Measurements from ENCODE around the gene MED9.
"Not testable (repeated sequence)": the region's sequence is repeated elsewhere in the genome, so short reads cannot be mapped to it uniquely, and the experiment has no call there.

The MED9 gene

DNA sequence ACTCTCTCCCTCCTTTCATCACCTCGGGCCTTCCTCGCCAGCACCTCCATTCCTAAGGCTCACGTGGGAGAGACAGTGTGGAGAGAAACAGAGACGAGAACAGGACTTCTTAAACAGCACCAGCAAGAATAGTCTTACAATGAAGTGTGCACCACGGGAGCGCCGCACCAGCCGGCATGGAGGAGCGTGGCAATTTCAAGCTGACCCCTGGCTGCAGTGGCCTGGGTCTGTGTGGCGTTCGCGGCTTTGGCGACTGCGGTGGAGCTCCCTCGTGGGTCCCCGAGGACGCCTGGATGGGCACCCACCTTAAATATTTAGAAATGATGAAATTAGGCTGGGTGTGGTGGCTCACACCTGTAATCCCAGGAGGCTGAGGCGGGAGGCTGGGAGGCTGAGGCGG lies 20.5 kb upstream of the MED9 start:
- DNase-seq: no peak

DNA sequence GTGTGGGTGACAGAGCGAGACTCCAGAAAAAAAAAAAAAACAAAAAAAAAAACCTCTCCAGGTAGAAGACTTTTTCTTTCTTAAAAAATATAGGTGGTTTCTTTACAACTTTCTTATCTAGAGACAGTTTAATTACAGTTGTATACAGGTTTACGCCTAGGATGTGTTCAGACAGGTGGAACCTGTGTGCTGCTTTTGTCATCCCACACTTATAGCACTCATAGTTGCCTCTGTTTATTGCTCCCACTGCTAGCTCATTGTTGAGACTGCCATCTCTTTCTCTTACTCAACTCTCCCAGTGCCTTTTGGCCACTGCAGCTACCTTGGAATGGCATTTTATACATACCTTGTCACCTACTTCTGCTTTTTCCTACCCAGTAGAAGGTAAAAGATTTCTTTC lies 19.1 kb upstream of the MED9 start:
- no peak for DNase-seq

DNA sequence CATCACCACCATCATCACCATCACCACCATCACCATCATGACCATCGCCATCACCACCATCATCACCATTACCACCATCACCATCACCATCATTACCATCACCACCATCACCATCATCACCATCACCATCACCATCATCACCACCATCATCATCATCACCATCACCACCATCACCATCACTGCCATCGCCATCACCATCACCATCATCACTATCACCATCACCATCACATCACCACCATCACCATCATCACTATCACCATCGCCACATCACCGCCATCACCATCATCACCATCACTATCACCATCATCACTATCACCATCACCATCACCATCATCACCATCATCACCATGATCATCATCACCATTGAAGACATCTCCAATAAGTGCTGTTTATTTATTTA lies 16.8 kb upstream of the MED9 start:
- DNase-seq: no peak

- no peak for DNase-seq
Observed at GRCh38 chr17:17462048-17462824, 14.6 kb upstream of the MED9 start.

DNA sequence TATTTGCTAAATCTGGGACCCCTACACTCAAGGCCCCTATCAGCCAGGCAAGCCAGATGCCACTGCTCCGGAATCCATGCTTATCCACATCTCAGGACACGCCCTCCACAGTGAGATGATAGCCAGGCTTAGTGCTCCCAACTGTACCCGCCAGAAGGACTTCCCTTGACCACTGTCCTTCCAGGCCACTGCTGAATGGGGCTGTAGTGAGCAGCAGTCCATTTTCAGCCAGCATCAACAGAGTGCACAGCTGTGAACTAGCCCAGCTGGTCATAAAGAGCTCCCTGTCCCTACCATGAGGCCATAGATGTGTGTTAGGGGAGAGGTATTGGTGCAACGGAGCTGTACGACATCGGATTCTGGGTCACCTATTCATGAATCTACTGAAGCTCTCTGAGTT lies 13.0 kb upstream of the MED9 start:
- no peak for DNase-seq

GRCh38 chr17:17465878-17466277 lies 10.9 kb upstream of the MED9 start:
- DNase-seq: not testable (repeated sequence)

GRCh38 chr17:17466511-17466910 lies 10.3 kb upstream of the MED9 start:
- DNase-seq: no peak

DNA sequence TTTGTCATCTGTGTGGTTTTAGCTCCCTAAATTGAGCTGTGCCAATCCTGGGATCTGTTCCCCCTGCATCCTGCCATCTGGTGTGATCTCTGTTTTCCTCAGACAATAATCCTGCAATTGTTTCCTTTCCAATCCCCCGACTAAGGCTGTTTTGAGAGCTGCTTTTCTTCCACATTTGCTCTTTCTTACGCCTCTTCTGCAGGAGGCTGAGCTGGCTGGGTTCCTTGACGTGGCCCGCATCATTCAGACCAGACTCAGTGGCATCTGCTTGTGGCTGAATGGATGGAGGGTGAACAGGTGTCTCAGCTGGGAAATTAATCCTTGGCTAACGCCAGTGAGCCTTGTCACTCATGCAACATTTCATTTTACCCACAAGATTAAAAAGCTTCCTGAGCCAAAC lies 9.8 kb upstream of the MED9 start:
- DNase-seq: no peak

GRCh38 chr17:17467720-17468119 lies 9.1 kb upstream of the MED9 start:
- no peak for DNase-seq

DNA sequence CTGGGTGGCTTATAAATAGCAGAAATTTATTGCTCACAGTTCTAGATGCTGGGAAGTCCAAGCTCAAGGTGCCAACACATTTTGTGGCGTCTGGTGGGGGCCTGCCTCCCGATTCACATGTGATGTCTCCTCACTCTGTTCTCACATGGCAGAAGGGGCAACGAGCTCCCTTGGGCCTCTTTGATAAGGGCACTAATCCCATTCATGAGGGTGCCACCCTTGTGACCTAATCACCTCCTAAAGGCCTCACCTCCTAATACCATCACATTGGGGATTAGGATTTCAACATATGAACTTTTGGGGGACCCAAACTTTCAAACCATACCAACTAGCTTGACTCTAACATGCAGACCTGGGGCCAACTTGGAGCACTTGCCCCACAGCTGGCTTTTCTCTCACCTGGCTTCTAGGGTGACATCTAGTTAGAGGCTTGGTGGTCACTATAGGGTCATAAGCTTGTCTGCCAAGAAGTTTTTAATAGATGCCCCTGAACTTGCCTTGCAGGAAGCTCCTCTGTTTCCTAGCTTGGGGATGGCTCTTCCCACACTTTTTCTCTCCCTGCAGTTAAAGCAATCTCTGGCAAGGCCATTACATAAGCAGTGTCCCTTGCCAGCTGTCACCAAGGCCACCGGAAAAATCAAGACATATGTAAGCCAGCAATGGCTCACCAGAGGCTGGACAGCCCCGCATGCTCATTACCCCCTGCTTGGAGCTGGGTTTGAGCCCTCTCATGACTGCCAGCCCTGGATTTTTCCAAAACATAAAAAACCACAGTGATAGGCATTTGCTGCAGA lies 8.4 kb upstream of the MED9 start:
- no peak for DNase-seq

DNA sequence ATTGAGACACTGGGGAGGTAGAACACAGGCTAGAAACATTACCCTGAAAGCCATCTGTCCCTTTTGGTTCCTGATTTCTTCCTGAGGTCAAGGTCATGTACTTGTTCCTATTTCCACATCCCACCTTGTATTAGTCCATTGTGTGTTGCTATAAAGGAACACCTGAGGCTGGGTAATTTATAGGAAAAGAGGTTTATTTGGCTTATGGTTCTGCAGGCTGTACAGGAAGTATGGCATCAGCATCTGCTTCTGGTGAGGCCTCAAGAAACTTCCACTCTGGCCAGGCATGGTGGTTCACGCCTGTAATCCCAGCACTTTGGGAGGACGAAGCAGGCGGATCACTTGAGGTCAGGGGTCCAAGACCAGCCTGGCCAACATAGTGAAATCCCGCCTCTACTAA lies 7.4 kb upstream of the MED9 start:
- no peak for DNase-seq

DNA sequence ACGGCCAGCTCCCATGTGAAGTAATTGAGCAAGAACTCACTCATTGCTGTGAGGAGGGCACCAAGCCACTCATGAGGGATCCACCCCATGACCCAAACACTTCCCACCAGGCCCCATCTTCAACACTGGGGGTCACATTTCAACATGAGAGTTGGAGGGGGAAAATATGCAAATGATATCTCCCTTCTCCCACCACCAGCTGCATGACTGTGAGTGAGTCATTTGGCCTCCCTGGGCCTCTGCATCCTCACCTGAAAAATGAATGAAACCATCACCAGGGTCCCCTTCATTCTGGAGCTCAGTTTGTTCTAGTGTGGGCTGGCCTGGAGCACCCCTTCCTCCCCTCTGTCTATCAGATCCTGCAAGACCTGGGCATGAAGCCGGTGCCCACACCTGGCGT lies 6.8 kb upstream of the MED9 start:
- DNase-seq: no peak

DNA sequence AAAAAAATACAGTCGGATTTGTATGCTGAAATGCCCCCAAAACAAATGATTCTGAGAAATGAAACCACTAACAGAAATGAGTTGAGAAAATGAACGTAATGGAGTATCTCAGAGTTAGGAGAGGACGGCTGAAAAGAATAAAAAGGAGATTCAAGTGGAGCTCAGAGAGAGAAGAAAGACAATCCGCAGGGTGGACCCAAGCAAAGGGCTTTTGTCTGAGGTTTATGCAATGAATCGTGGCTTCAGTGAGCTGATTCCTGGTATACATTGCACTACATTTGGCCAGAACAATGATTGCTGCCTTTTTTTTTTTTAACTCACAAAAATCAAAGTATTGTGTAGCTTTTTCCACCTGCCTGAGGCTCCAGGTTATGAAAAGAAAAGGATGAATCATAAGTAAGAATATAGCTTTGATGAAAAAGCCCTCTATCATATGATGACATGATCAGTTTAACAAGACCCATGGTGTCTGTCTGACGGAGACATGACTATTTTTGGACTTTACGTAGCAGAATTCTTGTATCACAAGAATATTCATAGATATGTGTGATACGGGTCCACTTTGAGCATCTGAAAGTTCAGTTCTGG lies 4.4 kb upstream of the MED9 start:
- no peak for DNase-seq

DNA sequence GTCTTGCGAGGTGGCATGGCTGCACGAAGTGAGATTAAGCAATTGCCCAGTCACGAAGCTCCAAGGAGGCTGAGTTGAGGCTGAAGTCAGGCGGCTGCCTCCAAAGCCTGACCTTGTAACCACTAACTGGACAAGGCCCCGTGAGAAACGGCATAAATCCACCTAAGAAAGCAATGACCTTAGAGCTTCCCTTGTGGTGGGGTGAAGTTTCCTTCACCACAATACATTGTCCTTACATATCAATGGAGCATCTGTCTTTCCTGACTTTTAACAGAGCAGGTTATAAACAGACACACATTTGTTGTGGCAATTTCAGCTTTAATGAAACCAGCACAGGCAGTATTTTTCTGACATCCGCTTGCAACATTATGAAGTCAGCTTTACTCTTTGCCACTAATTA lies 2.5 kb upstream of the MED9 start:
- no peak for DNase-seq

- no peak for DNase-seq
Observed at GRCh38 chr17:17479209-17479608, 2.4 kb downstream of the MED9 start.

DNA sequence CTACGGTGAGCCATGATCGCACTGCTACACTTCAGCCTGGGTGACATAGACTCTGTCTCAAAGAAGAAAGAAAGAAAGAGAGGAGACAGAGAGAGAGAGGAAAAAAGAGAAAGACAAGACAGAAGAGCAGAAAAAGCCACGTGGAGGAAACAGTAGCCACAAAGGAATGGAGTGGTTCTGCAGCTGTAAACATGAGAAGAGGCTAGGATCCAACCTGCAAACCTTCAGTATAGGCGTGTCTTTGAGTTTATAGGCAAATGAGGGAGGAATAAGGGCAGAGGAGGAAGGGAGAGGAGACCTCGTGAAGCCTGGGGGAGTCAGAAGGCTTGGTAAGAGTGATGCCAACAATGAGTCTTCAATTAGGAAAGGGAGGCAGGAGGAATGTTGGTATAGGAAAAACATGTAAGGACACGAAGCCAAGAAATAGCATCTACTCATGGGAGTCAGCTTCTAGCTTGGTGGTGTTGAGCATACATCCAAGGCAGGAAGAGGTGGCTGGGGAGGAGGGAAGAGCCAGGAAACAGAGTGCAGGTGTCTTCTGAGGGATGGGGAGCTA lies 3.9 kb downstream of the MED9 start:
- DNase-seq: no peak

DNA sequence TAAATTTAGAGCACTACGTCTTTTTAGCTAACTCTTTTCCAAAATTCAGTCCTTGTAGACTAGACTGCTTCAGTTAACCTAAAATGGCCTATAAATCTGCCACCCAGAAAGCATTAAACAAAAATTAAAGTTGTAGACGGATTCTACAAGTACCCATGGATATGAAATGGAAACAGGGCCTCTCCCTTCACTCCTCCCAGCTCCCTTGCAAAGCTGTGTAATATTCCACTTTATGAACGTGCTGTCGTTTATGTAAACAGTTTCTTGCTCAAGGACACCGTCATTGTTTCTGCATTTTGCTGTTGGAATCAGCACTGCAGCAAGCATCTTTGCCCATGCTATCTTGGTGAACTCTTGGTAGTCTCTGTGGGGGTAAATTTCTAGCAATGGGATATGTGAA lies 5.1 kb downstream of the MED9 start:
- DNase-seq: no peak

DNA sequence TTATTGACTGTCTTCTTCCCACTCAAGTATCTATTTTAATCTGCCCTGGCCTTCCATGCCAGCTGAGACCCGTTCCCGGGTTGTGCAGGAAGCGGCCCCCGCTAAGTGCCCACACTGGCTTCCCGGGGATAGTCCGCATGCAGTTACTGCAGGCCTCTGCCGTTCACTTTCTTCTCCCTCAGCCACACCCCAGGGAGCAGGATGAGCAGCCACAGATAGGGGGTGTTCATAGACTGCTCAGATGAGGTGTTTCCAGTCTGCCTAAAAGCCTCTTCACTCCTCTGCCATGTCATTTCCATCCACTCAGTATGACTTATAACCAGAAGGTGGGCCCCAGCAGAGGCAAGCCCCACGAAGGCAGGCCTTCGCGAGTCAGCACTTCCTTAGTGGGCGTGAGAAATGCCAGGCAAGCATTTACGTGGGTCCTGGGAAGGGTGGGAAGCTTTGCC lies 7.7 kb downstream of the MED9 start:
- no peak for DNase-seq

GRCh38 chr17:17485420-17485819 lies 8.6 kb downstream of the MED9 start:
- no peak for DNase-seq

DNA sequence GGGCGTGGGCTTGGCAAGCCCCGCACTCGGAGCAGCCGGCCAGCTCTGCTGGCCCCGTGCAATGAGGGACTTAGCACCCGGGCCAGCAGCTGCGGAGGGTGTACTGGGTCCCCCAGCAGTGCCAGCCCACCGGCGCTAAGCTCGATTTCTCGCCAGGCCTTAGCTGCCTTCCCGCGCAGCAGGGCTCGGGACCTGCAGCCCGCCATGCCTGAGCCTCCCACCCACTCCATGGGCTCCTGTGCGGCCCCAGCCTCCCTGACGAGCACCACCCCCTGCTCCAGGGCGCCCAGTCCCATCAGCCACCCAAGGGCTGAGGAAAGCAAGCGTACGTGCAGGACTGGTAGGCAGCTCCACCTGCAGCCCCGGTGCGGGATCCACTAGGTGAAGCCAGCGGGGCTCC lies 9.6 kb downstream of the MED9 start:
- DNase-seq: not testable (repeated sequence)

DNA sequence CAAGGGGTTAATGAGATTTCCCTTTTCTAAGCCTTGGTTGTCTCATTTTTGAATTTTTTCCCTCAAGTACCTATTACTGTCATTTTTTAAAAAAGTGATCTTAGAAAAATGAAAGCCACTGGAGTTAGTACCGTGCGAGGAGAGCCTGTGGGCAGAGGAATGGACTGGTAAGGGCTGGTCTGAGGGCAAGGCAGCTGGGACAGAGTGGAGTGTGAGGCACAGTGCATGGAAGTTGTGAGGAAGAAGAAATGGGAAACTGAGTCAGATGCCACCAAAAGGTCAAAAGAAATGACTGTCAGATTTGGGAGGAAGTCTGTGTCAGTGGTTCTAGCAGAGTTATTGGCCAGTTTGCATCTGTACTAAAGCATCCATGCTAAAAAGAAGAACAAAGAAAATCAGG lies 11.2 kb downstream of the MED9 start:
- no peak for DNase-seq

DNA sequence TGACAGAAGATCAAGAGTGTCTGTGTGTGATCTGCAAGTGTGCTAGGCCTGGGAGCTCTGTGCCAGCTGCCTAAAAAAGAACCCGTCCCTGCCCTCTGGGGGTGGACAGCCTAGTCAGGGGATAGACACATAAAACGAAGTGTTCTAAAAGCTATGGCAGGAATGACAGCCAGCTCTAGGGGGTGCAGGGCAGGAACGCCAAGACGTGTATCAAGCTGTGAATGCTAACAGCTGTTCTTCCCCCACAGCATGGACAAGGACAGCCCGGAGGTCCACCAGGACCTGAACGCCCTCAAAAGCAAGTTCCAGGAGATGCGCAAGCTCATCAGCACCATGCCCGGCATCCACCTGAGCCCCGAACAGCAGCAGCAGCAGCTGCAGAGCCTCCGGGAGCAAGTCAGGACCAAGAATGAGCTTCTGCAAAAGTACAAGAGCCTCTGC lies 14.3 kb downstream of the MED9 start:
- no peak for DNase-seq

- DNase-seq: no peak
Observed at GRCh38 chr17:17491546-17491988, 14.8 kb downstream of the MED9 start.

GRCh38 chr17:17492085-17492484 lies 15.3 kb downstream of the MED9 start:
- DNase-seq: no peak

Data from KG1 (cell line).